Stimulated activated naive CD4-positive, alpha-beta T cell (primary cell): ENCODE results near the gene CFAP74.

Experiments used
- DNase-seq, 6 experiments: peaks; one replicate each; lab custom pipeline; 2025; lab: John Stamatoyannopoulos, UW

The CFAP74 gene

DNA sequence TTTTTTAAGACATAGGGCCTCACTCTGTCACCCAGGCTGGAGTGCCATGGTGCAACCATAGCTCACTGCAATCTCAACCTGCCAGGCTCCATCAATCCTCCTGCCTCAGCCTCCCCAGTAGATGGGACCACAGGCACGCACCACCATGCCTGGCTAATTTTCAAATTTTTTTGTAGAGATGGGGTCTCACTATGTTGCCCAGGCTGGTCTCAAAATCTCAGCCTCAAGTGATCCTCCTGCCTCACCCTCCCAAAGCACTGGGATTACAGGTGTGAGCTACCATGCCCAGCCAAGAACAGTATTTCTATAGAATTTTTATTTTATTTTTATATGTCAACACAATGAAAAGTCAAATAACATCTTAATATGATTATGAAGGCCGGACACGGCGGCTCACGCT is 123.6 kb downstream of the CFAP74 start:
- no peak for DNase-seq

DNA sequence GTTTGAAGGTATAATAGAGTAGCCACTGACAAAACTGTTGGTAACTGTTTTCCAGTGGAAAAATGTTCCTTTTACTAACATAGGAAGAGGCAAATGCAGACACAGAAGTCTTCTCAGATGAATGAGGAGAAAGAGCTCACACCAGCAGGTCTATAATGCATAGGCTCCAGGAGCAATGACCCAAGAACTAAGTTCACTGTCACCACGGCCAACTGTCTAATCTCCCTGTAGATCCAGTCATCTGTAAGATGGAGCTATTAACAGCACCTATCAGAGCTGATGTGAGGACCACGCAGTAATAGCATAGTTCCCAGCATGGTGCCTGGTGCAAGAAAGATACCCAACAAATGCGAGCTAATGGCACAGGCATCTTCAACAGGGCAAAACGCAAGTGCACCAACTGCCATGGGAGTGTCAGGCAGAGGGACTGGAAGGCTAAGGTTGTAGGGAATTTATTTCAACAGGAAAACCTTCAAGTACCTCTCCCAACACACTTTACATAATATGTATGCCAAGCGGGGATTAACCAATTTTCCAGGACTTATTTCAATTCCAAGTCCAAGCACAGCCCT is 125.6 kb downstream of the CFAP74 start:
- no peak for DNase-seq

- no peak for DNase-seq
Observed at GRCh38 chr1:1876335-1876930, 127.2 kb downstream of the CFAP74 start.

DNA sequence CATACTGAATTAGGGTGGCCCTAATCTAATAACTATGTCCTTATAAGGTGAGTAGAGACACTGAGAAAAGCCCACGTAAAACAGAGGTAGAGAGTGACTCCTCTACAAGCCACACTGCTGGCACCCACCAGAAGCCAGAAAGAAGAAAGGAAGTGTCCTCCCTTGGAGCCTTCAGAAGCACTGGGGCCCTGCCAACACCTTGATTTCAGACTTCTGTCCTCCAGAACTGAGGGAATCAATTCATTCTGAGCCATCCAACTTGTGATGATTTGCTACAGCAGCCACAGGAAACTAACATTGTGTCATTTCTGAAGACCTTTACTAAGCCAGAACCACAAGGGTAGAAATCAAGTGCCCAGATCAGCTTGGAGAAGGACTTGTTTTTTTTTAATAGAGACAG is 127.7 kb downstream of the CFAP74 start:
- DNase-seq = no peak

DNA sequence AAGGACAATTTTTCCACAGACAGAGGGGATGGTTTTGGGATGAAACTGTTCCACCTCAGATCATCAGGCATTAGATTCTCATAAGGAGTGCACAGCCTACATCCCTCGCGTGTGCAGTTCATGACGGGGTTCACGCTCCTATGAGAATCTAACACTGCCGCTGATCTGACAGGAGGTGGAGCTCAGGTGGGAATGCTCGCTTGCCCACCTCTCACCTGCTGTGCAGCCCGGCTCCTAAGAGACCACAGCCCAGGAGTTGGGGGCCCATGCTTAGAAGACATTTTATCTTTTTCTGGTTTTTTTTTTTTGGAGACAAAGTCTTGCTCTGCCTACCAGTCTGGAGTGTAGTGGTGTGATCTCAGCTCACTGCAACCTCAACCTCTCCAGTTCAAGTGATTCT is 128.7 kb downstream of the CFAP74 start:
- no peak for DNase-seq

- DNase-seq = no peak
Observed at GRCh38 chr1:1873186-1873585, 130.4 kb downstream of the CFAP74 start.

- no peak for DNase-seq
Observed at GRCh38 chr1:1872329-1872994, 131.1 kb downstream of the CFAP74 start.
